Endothelial cell (in vitro differentiated cells): ENCODE data around the gene AP3M1. TPM values are rescaled to one million over a fixed set of nuclear protein-coding genes. Genes with fewer than 3 reads are reported as not detected.

Experiments used
- DNase-seq: peaks from one replicate; pipeline ENCODE4 v3.0.0; 2021; ENCODE audit warnings: low spot score
- H3K27ac Mint-ChIP-seq: one replicate; pipeline ENCODE4 v1.8.0; 2021; ENCODE audit warnings: mixed read lengths, inconsistent platforms; ENCODE audit not compliant: unreplicated experiment
- H3K27me3 Mint-ChIP-seq: one replicate; pipeline ENCODE4 v1.8.0; 2021; ENCODE audit warnings: mild to moderate bottlenecking, moderate library complexity, mixed read lengths, inconsistent platforms; ENCODE audit not compliant: unreplicated experiment
- H3K36me3 Mint-ChIP-seq: one replicate; pipeline ENCODE4 v1.8.0; 2021; ENCODE audit warnings: mild to moderate bottlenecking, low read depth, mixed read lengths, inconsistent platforms; ENCODE audit not compliant: unreplicated experiment
- H3K4me1 Mint-ChIP-seq: one replicate; pipeline ENCODE4 v1.8.0; 2021; ENCODE audit warnings: mild to moderate bottlenecking, mixed read lengths, inconsistent platforms; ENCODE audit not compliant: unreplicated experiment
- H3K4me3 Mint-ChIP-seq: one replicate; pipeline ENCODE4 v1.8.0; 2021; ENCODE audit warnings: mild to moderate bottlenecking, mixed read lengths, inconsistent platforms; ENCODE audit not compliant: unreplicated experiment
- H3K9me3 Mint-ChIP-seq: one replicate; pipeline ENCODE4 v1.8.0; 2021; ENCODE audit warnings: mixed read lengths, inconsistent platforms; ENCODE audit not compliant: unreplicated experiment
- CTCF ChIP-seq: fragments of 200-600 bp; sonication (generic); IDR thresholded peaks from one replicate; pipeline ENCODE4 v1.5.0; 2021; ENCODE audit warnings: antibody characterized with exemption; ENCODE audit not compliant: unreplicated experiment
- total RNA-seq: library from RNA; stranded (reverse); fragmentation: NEBNext Ultra II Directional; extraction: Animal tissue kit (Norgen Biotek cat#: 25700); gene quantifications from one replicate; pipeline ENCODE4 v1.2.1, GENCODE V29; 2021; ENCODE audit not compliant: unreplicated experiment

Gene AP3M1
- total RNA-seq, 1 donor from 2014 or later: 43.7 TPM

GRCh38 chr10:74099836-74100235 is 50.8 kb downstream of the AP3M1 start:
- Mint-ChIP-seq H3K36me3 (peaks cover 61% of the 10 kb centered on the region), H3K4me3 (no peak overlapping the region)
- TF ChIP-seq CTCF: no peak

GRCh38 chr10:74099420-74099819 is 51.2 kb downstream of the AP3M1 start:
- no peak for TF ChIP-seq CTCF
- H3K36me3 Mint-ChIP-seq: peaks cover 57% of the 10 kb centered on the region
- H3K27me3 Mint-ChIP-seq: no peaks in the 10 kb centered on the region
- H3K4me1 Mint-ChIP-seq: no peaks in the 10 kb centered on the region
- DNase-seq: no peak
- no peaks in the 10 kb centered on the region for H3K9me3 Mint-ChIP-seq
- H3K4me3 Mint-ChIP-seq: no peak overlapping the region
- no peak overlapping the region for H3K27ac Mint-ChIP-seq

More at GRCh38 chr10:74099836-74100235, 50.8 kb downstream of the AP3M1 start:
- H3K4me1 Mint-ChIP-seq: no peaks in the 10 kb centered on the region
- no peak for DNase-seq
- no peak overlapping the region for H3K27ac Mint-ChIP-seq
- H3K27me3 Mint-ChIP-seq: no peaks in the 10 kb centered on the region
- no peaks in the 10 kb centered on the region for H3K9me3 Mint-ChIP-seq

- TF ChIP-seq CTCF: no peak
- H3K27me3 Mint-ChIP-seq: no peaks in the 10 kb centered on the region
- no peaks in the 10 kb centered on the region for H3K4me1 Mint-ChIP-seq
- peaks cover 52% of the 10 kb centered on the region for H3K36me3 Mint-ChIP-seq
- no peak for DNase-seq
- H3K9me3 Mint-ChIP-seq: no peaks in the 10 kb centered on the region
- no peak overlapping the region for H3K27ac Mint-ChIP-seq
- peak overlapping the region; percentile 62 for H3K4me3 Mint-ChIP-seq
Measured at GRCh38 chr10:74097776-74098175, 52.9 kb downstream of the AP3M1 start.

GRCh38 chr10:74096777-74097176 is 53.9 kb downstream of the AP3M1 start:
- Mint-ChIP-seq H3K4me3 (no peak overlapping the region), H3K4me1 (no peaks in the 10 kb centered on the region), H3K9me3 (no peaks in the 10 kb centered on the region), H3K27me3 (no peaks in the 10 kb centered on the region), H3K27ac (no peak overlapping the region), H3K36me3 (peaks cover 58% of the 10 kb centered on the region)
- no peak for TF ChIP-seq CTCF
- no peak for DNase-seq

GRCh38 chr10:74094231-74094630 is 56.4 kb downstream of the AP3M1 start:
- no peak for TF ChIP-seq CTCF
- no peak overlapping the region for H3K27ac Mint-ChIP-seq
- no peaks in the 10 kb centered on the region for H3K27me3 Mint-ChIP-seq
- peaks cover 45% of the 10 kb centered on the region for H3K36me3 Mint-ChIP-seq
- no peak for DNase-seq
- no peak overlapping the region for H3K4me3 Mint-ChIP-seq
- no peaks in the 10 kb centered on the region for H3K9me3 Mint-ChIP-seq
- H3K4me1 Mint-ChIP-seq: no peaks in the 10 kb centered on the region
